Transverse colon (tissue), 4 donors: ENCODE data around the gene GOLGA2. TPM values are rescaled to one million over a fixed set of nuclear protein-coding genes. Genes with fewer than 3 reads are reported as not detected.
"Not testable (repeated sequence)": the region's sequence is repeated elsewhere in the genome, so short reads cannot be mapped to it uniquely, and the experiment has no call there.

Experiments
- DNase-seq: peaks from one replicate; pipeline ENCODE4 v3.0.0-alpha.2; 2019
- H3K27ac ChIP-seq, 4 donors: fragments of 200-600 bp; sonication (generic); 2 replicates each; pipeline ENCODE4 v1.5.1; 2016 to 2018; ENCODE audit warnings: inconsistent platforms in 4 of 4
- H3K27me3 ChIP-seq: fragments of 200-600 bp; sonication (generic); 2 replicates; pipeline ENCODE4 v1.5.1; 2017; ENCODE audit warnings: inconsistent platforms
- H3K36me3 ChIP-seq, 4 donors: fragments of 200-600 bp; sonication (generic); 2 replicates each; pipeline ENCODE4 v1.5.1; 2017 to 2019; ENCODE audit warnings: inconsistent platforms in 4 of 4
- H3K4me1 ChIP-seq, 4 donors: fragments of 200-600 bp; sonication (generic); 2 replicates each; pipeline ENCODE4 v1.5.1; 2017 to 2020; ENCODE audit warnings: inconsistent platforms in 4 of 4
- H3K4me3 ChIP-seq, 4 donors: fragments of 200-600 bp; sonication (generic); 1 replicate in 1 of 4; 2 replicates in 3 of 4; pipeline versions ENCODE4 v1.5.1 to v1.6.1; 2017 to 2019; ENCODE audit warnings: inconsistent platforms in 4 of 4
- H3K9me3 ChIP-seq, 2 donors: fragments of 200-600 bp; sonication (generic); 2 replicates each; pipeline ENCODE4 v1.5.1; 2017 to 2019; ENCODE audit warnings: inconsistent platforms in 2 of 2
- EP300 ChIP-seq: sonication (generic); formaldehyde crosslinking; IDR thresholded peaks from one replicate; pipeline ENCODE4 v1.6.1; 2017; ENCODE audit warnings: antibody characterized with exemption, low read depth
- POLR2A ChIP-seq: fragments of 450-650 bp; IDR thresholded peaks from one replicate; pipeline ENCODE4 v1.6.1; 2016; ENCODE audit warnings: antibody characterized with exemption, mild to moderate bottlenecking, moderate library complexity
- POLR2AphosphoS5 ChIP-seq, 3 donors: sonication (generic); formaldehyde crosslinking; IDR thresholded peaks; one replicate each; pipeline ENCODE4 v1.6.1; 2016; ENCODE audit warnings: antibody characterized with exemption in 3 of 3
- WGBS, 2 donors: methylation state at CpG; one replicate each; pipeline ENCODE4 v1.1.5; 2018; ENCODE audit warnings: low coverage in 1 of 2; 5-methylcytosine and 5-hydroxymethylcytosine counted together
- in situ Hi-C, 4 donors: fragments of 200-750 bp; cut with MboI; loops; one replicate each; pipeline versions ENCODE4 v1.15.0 to v1.15.1; 2017; ENCODE audit warnings: low sequenced_read_pairs in 3 of 4, low pct_ligation_motif_present in 1 of 4, low pct_unique_long_range_greater_than_20kb in 1 of 4
- intact Hi-C: fragments of 100-400 bp; cut with DNase I; formaldehyde crosslinking; loops from one replicate; pipeline ENCODE4 v1.15.1; 2023; ENCODE audit warnings: low total_unique reads
- total RNA-seq, 4 donors: library from RNA; depleted of rRNA; stranded (reverse); fragments of >200 nt; gene quantifications; one replicate each; pipeline ENCODE4 v1.1.0, GENCODE V29; 2016
- TF ChIP-seq, protein P1 (sequence below), 5 experiments: fragments of 200-600 bp in 3 of 5; fragments of 450-650 bp in 2 of 5; sonication (generic) in 3 of 5; IDR thresholded peaks; 1 replicate in 2 of 5; 2 replicates in 3 of 5; pipeline ENCODE4 v1.5.1; 2016 to 2017; ENCODE audit warnings: antibody characterized with exemption in 5 of 5, inconsistent platforms in 3 of 5, mild to moderate bottlenecking in 2 of 5, moderate library complexity in 1 of 5

The GOLGA2 gene
- total RNA-seq, 4 donors from 2014 or later = 69.9 to 206 (median 75.5) TPM

DNA sequence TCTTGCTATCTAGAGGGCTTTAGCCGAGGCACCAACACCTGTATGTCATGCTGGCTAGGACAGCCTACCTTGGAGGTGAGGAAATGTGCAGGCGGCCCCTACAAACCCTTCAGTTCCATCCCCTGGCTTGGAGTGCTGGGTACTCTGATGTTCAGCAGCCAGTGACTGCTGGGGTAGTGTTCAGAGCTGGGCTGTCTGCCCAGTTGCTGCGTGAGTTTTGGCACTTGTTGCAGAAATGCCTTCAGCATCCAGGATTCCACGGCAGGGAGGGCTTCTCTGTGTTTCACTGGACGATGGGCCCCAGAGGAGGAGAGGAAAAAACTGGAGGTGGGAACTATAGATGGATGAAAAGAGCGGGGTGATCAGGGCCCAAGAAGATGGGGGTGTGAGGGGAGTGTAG, 10.6 kb upstream of the GOLGA2 start:
- Histone ChIP-seq H3K36me3 (peaks cover 0 to 8% (median 0%) of the 10 kb centered on the region in 4 donors), H3K27ac (no peak overlapping the region), H3K27me3 (no peaks in the 10 kb centered on the region), H3K4me1 (no peaks in the 10 kb centered on the region), H3K9me3 (no peaks in the 10 kb centered on the region), H3K4me3 (no peak overlapping the region)
- in situ Hi-C loops (no loop called here), intact Hi-C loops (loop anchor here (5.0 kb wide), 1 partner anchor 56 kb away; the partner anchor contains the start of gene SLC27A4)
- WGBS, 2 donors = 29 to 69% methylated on average over 1 to 6 of the region's 6 CpGs
- TF ChIP-seq POLR2AphosphoS5 (IDR thresholded peaks at IDR 0.05) = no peak
- no peak for TF ChIP-seq EP300
- TF ChIP-seq, protein P1, sequence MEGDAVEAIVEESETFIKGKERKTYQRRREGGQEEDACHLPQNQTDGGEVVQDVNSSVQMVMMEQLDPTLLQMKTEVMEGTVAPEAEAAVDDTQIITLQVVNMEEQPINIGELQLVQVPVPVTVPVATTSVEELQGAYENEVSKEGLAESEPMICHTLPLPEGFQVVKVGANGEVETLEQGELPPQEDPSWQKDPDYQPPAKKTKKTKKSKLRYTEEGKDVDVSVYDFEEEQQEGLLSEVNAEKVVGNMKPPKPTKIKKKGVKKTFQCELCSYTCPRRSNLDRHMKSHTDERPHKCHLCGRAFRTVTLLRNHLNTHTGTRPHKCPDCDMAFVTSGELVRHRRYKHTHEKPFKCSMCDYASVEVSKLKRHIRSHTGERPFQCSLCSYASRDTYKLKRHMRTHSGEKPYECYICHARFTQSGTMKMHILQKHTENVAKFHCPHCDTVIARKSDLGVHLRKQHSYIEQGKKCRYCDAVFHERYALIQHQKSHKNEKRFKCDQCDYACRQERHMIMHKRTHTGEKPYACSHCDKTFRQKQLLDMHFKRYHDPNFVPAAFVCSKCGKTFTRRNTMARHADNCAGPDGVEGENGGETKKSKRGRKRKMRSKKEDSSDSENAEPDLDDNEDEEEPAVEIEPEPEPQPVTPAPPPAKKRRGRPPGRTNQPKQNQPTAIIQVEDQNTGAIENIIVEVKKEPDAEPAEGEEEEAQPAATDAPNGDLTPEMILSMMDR (IDR thresholded peaks at IDR 0.05) = no peak
- TF ChIP-seq POLR2A = no peak
- no peak for DNase-seq

DNA sequence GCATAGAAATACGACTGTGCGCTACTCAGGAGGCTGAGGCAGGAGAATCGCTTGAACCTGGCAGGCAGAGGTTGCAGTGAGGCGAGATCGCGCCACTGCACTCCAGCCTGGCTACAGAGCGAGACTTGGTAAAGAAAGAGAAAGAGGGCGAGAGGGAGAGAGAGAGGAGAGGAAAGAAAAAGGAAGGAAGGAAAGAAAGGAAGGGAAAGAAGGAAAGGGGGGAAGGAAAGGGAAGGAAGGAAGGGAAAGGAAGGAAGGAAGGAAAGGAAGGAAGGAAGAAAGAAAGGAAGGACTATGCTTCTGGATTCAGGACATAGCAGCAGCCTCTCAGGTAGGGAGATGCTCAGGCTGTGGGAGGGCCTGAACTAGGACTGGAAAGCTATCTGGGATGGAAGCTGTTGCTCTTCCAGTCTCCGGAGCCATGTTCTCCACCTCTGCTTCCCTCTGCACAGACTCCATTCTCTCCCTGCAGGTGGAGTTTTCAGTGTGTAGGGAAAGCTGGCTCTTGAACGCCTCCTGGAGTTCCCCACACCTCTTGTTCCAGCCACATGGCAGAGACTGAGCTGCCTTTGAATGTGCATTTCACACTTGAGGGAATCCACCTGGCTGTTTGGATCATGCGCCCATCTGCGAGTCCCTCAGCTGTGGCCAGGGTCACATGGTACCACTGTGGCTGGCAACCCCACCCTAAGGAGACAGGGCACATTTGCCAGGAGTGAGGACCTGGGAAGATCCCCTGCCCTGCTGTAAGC, 9.4 kb upstream of the GOLGA2 start:
- Histone ChIP-seq H3K27ac (no peak overlapping the region), H3K27me3 (no peaks in the 10 kb centered on the region), H3K4me3 (no peak overlapping the region), H3K9me3 (no peaks in the 10 kb centered on the region), H3K36me3 (peaks cover 0 to 8% (median 0%) of the 10 kb centered on the region in 4 donors), H3K4me1 (no peaks in the 10 kb centered on the region)
- TF ChIP-seq EP300 (no peak), POLR2A (no peak), POLR2AphosphoS5 (IDR thresholded peaks at IDR 0.05) (no peak)
- TF ChIP-seq, protein P1 (IDR thresholded peaks at IDR 0.05) = no peak
- in situ Hi-C loops = no loop called here
- no peak for DNase-seq
- intact Hi-C loops = loop anchor here (5.0 kb wide), 1 partner anchor 57 kb away; the partner anchor contains the start of gene SLC27A4
- WGBS, 2 donors = 89 to 92% methylated on average over 10 to 12 of the region's 12 CpGs

DNA sequence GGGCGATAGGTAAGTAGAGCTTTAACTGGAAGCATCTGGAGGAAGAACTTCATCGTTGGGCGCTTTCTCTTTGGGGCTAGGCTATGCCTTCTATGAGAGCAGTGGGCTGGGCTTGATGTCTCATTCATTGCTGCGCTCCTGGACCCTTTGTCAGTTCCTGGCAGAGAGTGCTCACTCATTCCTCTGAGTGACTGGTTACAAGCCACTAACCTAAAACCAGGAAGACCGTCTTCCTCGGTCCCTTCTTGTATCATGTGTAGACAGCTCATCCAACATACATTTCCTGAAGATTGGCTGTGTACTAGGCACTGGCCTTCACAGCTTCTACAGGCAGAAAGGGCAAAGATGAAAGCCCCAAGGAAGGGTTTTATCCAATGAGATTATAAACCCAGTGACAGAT, 6.7 kb upstream of the GOLGA2 start:
- WGBS, 2 donors = 96% methylated on average over 3 to 6 of the region's 6 CpGs
- peaks cover under 1 to 2% (median under 1%) of the 10 kb centered on the region in 4 donors for H3K4me1 ChIP-seq
- DNase-seq = no peak
- H3K27me3 ChIP-seq = no peaks in the 10 kb centered on the region
- TF ChIP-seq POLR2AphosphoS5 (IDR thresholded peaks at IDR 0.05) = no peak
- TF ChIP-seq POLR2A = no peak
- TF ChIP-seq EP300 = no peak
- TF ChIP-seq, protein P1 (IDR thresholded peaks at IDR 0.05) = no peak
- H3K36me3 ChIP-seq = peaks cover 0 to 8% (median 0%) of the 10 kb centered on the region in 4 donors
- intact Hi-C loops (no loop called here), in situ Hi-C loops (no loop called here)
- no peak overlapping the region for H3K27ac ChIP-seq
- no peaks in the 10 kb centered on the region for H3K9me3 ChIP-seq
- no peak overlapping the region for H3K4me3 ChIP-seq

DNA sequence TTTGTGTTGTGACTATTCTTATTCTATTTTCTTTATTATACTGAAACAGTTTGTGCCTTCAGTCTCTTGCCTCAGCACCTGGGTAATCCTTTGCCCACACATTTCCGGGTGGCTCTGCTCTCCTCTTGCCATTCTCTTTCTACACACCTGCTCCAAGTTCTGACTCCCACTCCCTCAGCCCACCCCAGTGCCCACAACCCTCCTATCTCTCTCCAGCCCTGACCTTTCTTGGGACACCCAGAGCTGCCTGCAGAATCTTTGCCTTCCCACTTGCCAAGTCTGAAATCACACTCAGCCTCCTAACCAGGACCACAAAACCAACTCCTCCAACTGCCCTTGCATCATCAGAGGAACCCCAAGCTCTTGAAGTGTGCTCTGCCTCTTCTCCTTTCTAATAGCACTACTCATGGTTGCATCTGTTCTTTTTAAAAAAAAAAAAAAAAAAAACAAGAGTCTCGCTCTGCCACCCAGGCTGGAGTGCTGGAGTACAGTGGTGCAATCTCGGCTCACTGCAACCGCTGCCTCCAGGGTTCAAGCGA, 4.3 kb upstream of the GOLGA2 start:
- Histone ChIP-seq H3K27me3 (no peaks in the 10 kb centered on the region), H3K4me1 (peaks cover 10 to 13% (median 12%) of the 10 kb centered on the region in 4 donors), H3K36me3 (no peaks in the 10 kb centered on the region), H3K9me3 (no peaks in the 10 kb centered on the region), H3K4me3 (no peak overlapping the region), H3K27ac (no peak overlapping the region)
- 95 to 100% methylated on average over 3 to 5 of the region's 5 CpGs for WGBS, 2 donors
- DNase-seq = no peak
- in situ Hi-C loops = no loop called here
- TF ChIP-seq POLR2AphosphoS5 (IDR thresholded peaks at IDR 0.05) (no peak), POLR2A (no peak), EP300 (no peak)
- TF ChIP-seq, protein P1 (IDR thresholded peaks at IDR 0.05) = no peak
- intact Hi-C loops = no loop called here

DNA sequence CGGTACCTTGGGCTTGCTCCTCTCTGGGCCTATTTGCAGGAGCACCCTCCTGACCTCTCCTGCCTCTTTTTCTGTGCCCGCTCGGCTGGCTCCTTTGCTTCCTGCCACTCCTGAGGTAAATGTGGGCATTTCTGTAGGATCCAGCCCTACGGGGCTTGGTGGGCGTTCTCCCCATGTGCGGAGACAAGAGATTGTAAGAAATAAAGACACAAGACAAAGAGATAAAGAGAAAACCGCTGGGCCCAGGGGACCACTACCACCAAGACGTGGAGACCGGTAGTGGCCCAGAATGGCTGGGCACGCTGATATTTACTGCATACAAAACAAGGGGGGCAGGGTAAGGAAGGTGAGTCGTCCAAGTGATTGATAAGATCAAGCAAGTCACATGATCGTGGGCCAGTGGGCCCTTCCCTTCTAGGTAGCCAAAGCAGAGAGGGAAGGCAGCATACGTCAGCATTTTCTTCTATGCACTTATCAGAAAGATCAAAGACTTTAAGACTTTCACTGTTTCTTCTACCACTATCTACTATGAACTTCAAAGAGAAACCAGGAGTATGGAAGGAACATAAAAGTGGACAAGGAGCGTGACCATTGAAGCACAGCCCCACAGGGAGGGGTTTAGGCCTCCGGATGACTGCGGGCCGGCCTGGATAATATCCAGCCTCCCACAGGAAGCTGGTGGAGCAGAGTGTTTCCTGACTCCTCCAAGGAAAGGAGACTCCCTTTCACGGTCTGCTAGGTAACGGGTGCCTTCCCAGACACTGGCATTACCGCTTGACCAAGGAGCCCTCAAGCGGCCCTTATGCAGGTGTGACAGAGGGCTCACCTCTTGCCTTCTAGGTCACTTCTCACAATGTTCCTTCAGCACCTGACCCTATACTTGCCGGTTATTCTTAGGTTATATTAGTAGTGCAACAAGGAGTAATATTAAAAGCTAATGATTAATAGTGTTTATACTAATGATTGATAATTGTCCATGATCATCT, 3.6 kb upstream of the GOLGA2 start:
- in situ Hi-C loops, intact Hi-C loops, H3K36me3 ChIP-seq, H3K27ac ChIP-seq, H3K4me3 ChIP-seq, H3K9me3 ChIP-seq, DNase-seq, H3K27me3 ChIP-seq: not testable (repeated sequence)
- 83 to 85% methylated on average over 8 to 22 of the region's 22 CpGs for WGBS, 2 donors
- peaks cover 10 to 21% (median 20%) of the 10 kb centered on the region in 4 donors for H3K4me1 ChIP-seq
